Esophagus muscularis mucosa (tissue), 4 donors: ENCODE measurements around the gene L3MBTL4.

Experiments used
- CTCF ChIP-seq, 3 experiments: fragments of 200-600 bp in 2 of 3; fragments of 450-650 bp in 1 of 3; sonication (generic) in 2 of 3; IDR thresholded peaks; one replicate each; pipeline ENCODE4 v1.5.1; 2017 to 2019; ENCODE audit warnings: antibody characterized with exemption in 3 of 3, mild to moderate bottlenecking in 2 of 3, moderate library complexity in 1 of 3
- EP300 ChIP-seq: sonication (generic); formaldehyde crosslinking; IDR thresholded peaks from one replicate; pipeline ENCODE4 v1.6.1; 2017; ENCODE audit warnings: antibody characterized with exemption
- POLR2A ChIP-seq: fragments of 450-650 bp; IDR thresholded peaks from one replicate; pipeline ENCODE4 v1.6.1; 2017; ENCODE audit warnings: antibody characterized with exemption, moderate library complexity, mild to moderate bottlenecking, low read depth

- TF ChIP-seq CTCF (IDR thresholded peaks at IDR 0.05) = no peak
- no peak for TF ChIP-seq POLR2A
- TF ChIP-seq EP300 = no peak
Observed at GRCh38 chr18:6311456-6312215, 103.1 kb downstream of the L3MBTL4 start.
